Superior temporal gyrus (tissue), 1 donor: ENCODE data around the gene COMMD10.
"Not testable (repeated sequence)": the region's sequence is repeated elsewhere in the genome, so short reads cannot be mapped to it uniquely, and the experiment has no call there.

Experiments used
- DNase-seq: peaks from one replicate; pipeline ENCODE4 v3.0.0-alpha.2; 2016; ENCODE audit errors: extremely low spot score

The COMMD10 gene

GRCh38 chr5:116097301-116097700 is 12.5 kb downstream of the COMMD10 start:
- DNase-seq, result no peak

- no peak for DNase-seq
Observed at GRCh38 chr5:116098998-116099397, 14.2 kb downstream of the COMMD10 start.

GRCh38 chr5:116104941-116105340 is 20.1 kb downstream of the COMMD10 start:
- DNase-seq, result not testable (repeated sequence)

- DNase-seq, result no peak
Observed at GRCh38 chr5:116115163-116115562, 30.3 kb downstream of the COMMD10 start.

- DNase-seq, result no peak
Observed at GRCh38 chr5:116130471-116130870, 45.6 kb downstream of the COMMD10 start.

GRCh38 chr5:116130976-116131375 is 46.2 kb downstream of the COMMD10 start:
- DNase-seq, result no peak

GRCh38 chr5:116133281-116133680 is 48.5 kb downstream of the COMMD10 start:
- no peak for DNase-seq

GRCh38 chr5:116135344-116135743 is 50.5 kb downstream of the COMMD10 start:
- no peak for DNase-seq

- peak; percentile 97 for DNase-seq
Observed at GRCh38 chr5:116137544-116138378, 52.9 kb downstream of the COMMD10 start.

GRCh38 chr5:116142495-116142894 is 57.7 kb downstream of the COMMD10 start:
- no peak for DNase-seq

GRCh38 chr5:116144103-116144502 is 59.3 kb downstream of the COMMD10 start:
- DNase-seq, result no peak

- no peak for DNase-seq
Observed at GRCh38 chr5:116144991-116145390, 60.2 kb downstream of the COMMD10 start.

GRCh38 chr5:116145416-116145815 is 60.6 kb downstream of the COMMD10 start:
- DNase-seq, result no peak

- no peak for DNase-seq
Observed at GRCh38 chr5:116152169-116152568, 67.3 kb downstream of the COMMD10 start.

- no peak for DNase-seq
Observed at GRCh38 chr5:116153687-116154174, 68.9 kb downstream of the COMMD10 start.

GRCh38 chr5:116154252-116154651 is 69.4 kb downstream of the COMMD10 start:
- DNase-seq, result no peak

GRCh38 chr5:116154931-116155330 is 70.1 kb downstream of the COMMD10 start:
- DNase-seq, result no peak

GRCh38 chr5:116157902-116158301 is 73.1 kb downstream of the COMMD10 start:
- DNase-seq, result no peak

GRCh38 chr5:116159006-116159405 is 74.2 kb downstream of the COMMD10 start:
- no peak for DNase-seq

GRCh38 chr5:116174111-116174510 is 89.3 kb downstream of the COMMD10 start:
- DNase-seq, result no peak

GRCh38 chr5:116176121-116176520 is 91.3 kb downstream of the COMMD10 start:
- no peak for DNase-seq

GRCh38 chr5:116178925-116179324 is 94.1 kb downstream of the COMMD10 start:
- no peak for DNase-seq

- DNase-seq, result no peak
Observed at GRCh38 chr5:116209166-116209565, 124.3 kb downstream of the COMMD10 start.

- no peak for DNase-seq
Observed at GRCh38 chr5:116212225-116212624, 127.4 kb downstream of the COMMD10 start.
